AG10803 (cell line): ENCODE results near the gene CASZ1.
A peak's percentile ranks its signal among the peaks of the same experiment; 100 is the strongest.

ENCODE experiments used
- DNase-seq: peaks from one replicate; pipeline ENCODE4 v3.0.0; 2010; ENCODE audit warnings: low read depth
- H3K4me3 ChIP-seq: 2 replicates; pipeline ENCODE4 v1.5.1; 2011; ENCODE audit warnings: mild to moderate bottlenecking, low read length, control low read depth
- TF ChIP-seq, protein P1 (sequence below): conservative IDR thresholded peaks from 2 replicates; pipeline ENCODE4 v1.5.1; 2011; ENCODE audit warnings: mild to moderate bottlenecking, low read length, control low read depth, inconsistent platforms

Gene CASZ1

DNA sequence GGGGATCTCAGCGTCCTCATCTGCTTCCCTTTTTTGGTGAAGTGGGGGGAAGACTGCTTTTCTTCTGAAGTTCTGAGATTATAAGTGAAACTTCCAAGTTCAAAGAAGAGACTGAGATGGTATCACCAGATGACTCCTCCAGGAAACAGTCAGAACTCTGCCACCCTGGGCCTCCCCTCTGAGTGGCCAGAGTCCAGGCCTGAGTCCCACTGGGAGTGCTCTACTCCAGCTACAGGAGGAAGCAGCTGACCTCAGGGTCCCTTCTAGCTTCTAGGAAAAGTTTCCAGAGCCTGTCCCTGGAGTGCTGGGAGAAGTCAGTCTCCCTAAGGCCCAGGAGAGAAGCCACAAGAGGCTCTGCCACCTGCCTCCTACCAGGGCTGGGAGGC lies 104.7 kb downstream of the CASZ1 start:
- H3K4me3 ChIP-seq: no peak overlapping the region
- peak; percentile 13 for DNase-seq
- TF ChIP-seq, protein P1, sequence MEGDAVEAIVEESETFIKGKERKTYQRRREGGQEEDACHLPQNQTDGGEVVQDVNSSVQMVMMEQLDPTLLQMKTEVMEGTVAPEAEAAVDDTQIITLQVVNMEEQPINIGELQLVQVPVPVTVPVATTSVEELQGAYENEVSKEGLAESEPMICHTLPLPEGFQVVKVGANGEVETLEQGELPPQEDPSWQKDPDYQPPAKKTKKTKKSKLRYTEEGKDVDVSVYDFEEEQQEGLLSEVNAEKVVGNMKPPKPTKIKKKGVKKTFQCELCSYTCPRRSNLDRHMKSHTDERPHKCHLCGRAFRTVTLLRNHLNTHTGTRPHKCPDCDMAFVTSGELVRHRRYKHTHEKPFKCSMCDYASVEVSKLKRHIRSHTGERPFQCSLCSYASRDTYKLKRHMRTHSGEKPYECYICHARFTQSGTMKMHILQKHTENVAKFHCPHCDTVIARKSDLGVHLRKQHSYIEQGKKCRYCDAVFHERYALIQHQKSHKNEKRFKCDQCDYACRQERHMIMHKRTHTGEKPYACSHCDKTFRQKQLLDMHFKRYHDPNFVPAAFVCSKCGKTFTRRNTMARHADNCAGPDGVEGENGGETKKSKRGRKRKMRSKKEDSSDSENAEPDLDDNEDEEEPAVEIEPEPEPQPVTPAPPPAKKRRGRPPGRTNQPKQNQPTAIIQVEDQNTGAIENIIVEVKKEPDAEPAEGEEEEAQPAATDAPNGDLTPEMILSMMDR: no peak

DNA sequence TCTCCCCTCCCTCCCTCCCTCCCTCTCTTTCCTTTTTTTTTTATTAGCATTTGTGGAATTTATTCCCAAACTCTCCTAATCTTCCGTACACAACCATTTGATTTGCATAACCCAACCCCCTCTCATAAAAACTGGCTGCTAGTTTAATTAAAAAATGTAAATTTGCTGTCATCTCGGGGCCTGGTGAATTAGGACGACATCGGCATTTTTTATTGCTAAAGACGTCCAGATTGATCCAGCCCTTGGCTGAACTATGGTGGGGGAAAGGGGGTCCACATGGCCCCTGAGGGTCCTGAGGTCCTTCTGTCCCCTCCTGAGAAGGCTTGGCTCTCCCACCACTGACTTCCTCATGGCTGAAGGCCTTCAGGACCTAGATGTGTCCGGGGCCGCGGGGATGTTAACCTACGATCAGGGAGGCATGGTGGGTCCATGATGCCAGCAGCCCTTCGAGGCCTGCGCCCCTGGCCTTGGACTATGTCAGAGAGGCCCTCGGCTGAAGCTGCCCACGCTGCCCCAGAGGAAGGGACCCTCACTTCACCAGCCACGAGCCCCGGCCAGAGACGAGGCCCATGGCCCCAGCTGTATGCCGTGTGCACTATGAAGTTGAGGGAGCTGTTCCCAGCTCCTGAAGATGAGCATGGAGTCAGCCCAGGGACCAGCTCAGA lies 105.2 kb downstream of the CASZ1 start:
- no peak overlapping the region for H3K4me3 ChIP-seq
- DNase-seq: no peak
- TF ChIP-seq, protein P1: no peak

DNA sequence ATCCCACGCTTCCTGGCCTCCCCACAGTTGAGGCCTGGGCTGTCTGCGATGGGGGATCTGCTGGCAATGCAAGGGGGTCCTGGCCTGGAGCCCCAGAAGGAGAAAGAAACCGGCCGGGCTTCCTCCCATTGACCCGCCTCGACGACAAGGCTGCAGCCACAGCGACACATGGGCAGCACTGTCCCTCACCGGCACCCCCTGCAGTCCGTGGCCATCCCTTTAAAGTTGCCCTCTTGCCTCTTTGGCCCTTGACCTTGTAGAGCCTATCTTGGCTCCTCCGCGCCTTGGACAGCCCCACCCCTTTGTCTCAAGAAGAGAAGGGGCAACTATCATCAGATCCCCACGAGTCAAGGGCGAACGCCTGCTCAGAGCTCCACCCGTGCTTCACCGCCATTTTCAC lies 106.0 kb downstream of the CASZ1 start:
- TF ChIP-seq, protein P1: 0 out of 2 replicates have a peak, but pooled peaks have one; percentile 3
- H3K4me3 ChIP-seq: no peak overlapping the region
- DNase-seq: no peak

DNA sequence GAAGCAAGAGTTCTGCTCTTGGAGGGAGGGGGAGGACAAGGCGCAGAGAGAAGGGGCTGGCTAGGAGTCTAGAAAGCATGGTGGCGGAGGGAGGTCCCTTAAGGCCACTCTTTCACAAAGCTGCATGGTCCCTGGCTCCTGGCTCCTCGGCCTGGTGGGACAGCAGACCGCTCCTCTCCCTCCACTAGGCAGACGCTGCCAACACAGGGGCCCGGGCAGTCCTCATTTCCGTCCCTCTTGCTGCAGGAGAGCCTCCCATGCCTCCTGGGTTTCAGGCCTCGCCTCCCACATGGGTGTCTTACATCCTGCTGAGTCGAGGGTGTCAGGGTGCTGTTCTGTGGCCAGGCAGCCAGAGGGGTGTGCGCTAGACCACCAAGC lies 108.0 kb downstream of the CASZ1 start:
- H3K4me3 ChIP-seq: no peak overlapping the region
- DNase-seq: no peak
- TF ChIP-seq, protein P1: no peak

GRCh38 chr1:10687782-10688408 lies 108.6 kb downstream of the CASZ1 start:
- TF ChIP-seq, protein P1: no peak
- DNase-seq: peak; percentile 60
- no peak overlapping the region for H3K4me3 ChIP-seq

DNA sequence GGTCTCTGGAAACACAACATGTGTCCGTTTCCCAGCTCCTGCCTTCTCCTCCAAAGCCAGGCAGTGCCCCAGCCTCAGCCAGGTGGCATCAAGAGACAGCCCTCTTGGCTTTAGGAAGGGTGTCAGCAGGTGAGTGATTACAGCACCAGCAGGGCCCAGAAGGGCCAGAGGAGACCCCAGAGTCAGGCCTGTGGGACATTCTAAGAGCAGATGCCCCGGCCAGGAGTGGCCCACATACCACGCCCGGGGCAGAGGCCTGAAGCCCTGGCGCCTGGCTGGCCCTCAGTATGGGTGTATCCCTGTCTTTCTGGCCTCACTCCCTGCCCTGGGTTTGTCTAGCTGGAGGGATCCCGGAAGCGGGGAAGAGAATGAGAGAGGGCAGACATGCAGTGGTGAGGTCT lies 109.2 kb downstream of the CASZ1 start:
- H3K4me3 ChIP-seq: no peak overlapping the region
- DNase-seq: no peak
- TF ChIP-seq, protein P1: no peak

GRCh38 chr1:10686404-10687040 lies 109.9 kb downstream of the CASZ1 start:
- DNase-seq: no peak
- no peak overlapping the region for H3K4me3 ChIP-seq
- TF ChIP-seq, protein P1: no peak
